Measurements from ENCODE around the gene CACHD1.

The CACHD1 gene

DNA sequence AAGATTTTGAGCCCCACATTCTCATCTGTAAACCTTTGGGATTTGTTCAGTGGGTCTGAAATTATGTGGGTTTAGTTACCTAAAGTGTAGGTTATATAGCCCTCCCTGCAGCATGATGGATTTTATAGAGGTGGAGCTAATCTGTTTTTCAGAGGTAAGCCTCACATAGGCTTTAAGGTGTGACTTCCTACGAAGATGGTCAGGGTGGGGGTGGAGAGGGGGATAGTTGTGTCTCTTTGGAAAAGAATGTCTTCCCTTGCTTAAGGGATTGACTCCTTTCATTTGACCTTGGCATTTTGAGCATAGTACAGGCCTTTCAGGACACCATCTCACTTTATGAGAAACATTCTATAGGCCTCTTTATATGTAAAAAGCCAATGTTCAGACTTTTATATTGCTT, 3.4 kb downstream of the CACHD1 start:
- no peak for DNase-seq (ENCODE audit: low read depth)

DNA sequence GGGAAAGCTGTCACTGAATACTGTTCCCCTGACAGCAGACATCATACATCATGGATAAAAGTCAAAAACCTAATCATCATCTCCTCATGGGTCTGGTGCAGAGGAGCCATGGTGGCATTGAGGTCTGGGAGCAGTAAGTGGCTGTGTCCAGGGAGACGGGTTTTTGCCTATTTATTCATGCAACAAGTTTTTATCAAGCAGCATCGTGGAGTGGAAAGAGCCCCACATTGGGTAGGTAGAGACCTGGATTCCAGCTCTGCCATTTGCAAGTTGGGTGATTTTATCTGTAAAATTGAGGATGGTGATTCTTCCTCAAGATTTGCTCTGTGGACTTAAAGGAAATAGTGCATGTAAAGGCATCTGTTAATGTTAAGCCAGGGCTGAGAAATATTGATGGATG, 4.2 kb downstream of the CACHD1 start:
- no peak for DNase-seq (ENCODE audit: low read depth)

- DNase-seq (ENCODE audit: low read depth), result no peak
Measured at GRCh38 chr1:64474665-64475439, 4.9 kb downstream of the CACHD1 start.

DNA sequence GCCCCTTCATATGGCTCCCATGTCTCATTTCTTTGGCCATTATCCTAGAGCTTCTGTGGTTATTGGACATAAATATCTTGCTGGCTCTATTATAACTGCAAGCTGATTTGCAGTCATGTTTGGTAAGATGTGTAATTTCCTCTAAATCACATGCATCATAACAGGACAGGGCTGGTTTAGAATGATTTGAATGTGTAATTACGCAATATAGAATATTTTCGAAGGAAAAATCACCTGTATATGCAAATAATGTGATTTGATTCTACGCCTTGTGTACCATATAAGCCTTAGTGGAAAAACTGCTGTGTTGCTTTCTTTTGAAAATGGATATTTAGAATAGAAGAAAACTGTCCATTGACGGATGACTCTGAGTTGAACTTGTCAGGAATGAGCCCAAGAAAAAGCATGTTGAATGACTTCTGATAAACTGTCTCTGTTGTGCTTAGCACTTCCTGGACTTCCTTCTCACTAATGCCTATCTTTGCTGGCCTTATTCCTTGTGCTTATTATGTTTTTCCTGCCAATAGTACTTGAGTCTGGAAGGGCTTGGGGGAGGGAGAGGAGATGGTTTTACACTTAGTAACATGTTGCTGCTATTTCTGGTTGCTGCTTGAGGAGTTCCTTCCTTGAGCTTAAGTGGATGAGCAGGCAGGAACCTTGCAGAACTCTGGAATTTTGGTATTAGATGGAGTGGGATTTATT, 6.5 kb downstream of the CACHD1 start:
- DNase-seq (ENCODE audit: low read depth), result no peak

DNA sequence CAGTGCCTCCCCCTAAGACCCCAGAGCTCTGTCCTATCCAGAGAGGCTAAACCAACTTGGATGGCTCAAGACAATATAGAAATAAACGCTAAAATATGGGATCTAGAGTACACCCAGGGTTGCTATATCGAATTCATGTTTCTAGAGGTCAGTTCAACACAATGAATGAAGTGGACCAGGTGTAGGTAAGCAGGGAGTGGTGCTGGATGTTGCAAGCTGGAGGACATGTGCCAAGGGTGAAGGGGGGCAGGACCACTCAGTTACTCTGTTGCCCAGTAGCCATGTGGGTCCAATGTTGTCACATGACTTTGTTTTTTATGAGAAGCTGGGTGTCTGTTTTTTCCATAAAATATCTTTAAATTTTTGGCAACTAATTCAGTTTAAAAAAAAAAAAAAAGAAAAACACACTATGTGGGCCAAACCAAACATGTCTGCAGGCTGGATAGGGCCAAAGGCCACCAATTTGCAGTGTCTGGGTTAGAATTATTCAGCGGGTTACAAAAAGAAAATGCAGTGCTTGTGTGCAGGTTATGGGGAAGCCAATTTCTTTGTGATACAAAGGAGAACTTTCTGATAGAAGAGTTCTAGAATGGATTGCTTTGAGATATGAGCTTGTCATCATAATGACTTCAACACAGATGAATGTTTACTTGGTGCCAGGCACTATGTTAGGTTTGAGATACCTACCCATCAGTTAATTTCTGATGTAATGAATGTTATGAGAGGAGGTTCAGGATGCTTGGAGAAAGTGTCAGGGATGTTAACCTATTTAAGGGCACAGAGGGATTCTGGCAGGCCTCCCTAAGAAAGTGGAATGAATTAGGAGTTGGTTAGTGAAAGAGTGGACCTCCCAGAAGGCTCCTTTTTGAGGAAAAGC, 8.9 kb downstream of the CACHD1 start:
- no peak for DNase-seq (ENCODE audit: low read depth)

DNA sequence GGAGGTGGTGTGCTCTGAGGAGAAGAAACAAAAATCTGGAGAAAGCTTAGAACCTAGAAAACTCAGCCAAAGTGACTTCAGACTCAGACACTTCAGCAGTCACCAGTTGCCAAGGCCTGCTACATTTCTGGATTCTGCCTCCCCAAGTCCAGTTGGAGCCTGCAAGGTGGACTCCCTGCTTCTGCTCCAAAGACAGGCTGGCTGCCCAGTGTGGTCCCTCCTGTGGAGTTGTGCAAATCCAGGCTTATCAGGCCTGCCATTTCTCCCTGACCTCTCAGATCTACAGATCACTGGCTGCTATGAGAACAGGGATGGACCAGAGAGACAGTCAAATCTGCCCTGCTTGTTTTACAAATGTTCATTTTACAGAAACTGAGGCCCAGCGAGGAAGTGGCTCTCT, 9.9 kb downstream of the CACHD1 start:
- DNase-seq (ENCODE audit: low read depth), result no peak

DNA sequence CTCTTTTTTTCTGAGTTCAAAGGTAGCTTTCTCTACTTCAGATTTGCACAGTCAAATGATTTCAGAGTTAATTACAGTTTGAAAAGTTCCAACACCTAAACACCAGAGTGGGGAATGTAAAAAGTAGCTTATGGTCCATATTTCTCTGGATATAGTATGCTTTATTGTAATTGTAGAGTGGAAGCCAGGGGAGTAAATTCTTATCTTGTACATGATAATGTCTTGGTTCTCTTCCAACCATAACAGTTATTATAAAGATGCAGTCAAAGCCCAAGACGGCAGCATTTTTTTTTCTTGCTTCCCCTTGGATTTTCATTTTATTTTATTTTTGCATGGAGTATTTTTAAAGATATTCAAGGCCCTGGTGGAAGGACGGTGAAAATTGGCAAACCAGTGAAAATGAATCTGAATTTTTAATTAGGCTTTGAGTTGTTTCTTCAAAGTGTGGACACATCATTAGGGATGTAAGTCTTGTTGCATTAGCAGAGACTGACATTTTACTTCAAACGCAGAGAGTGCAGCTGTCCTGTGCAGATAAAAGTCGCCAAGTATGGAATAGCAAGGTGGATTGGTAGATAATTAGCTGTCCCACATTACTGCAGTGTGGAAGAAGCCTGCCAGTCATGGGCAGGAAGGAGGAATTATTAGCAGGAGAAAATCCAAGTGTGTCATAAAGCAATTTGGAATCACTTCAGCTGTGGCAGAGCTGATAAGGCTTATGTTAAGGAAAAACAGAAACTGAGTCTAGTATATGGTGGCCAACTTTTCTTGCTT, 11.3 kb downstream of the CACHD1 start:
- no peak for DNase-seq (ENCODE audit: low read depth)

DNA sequence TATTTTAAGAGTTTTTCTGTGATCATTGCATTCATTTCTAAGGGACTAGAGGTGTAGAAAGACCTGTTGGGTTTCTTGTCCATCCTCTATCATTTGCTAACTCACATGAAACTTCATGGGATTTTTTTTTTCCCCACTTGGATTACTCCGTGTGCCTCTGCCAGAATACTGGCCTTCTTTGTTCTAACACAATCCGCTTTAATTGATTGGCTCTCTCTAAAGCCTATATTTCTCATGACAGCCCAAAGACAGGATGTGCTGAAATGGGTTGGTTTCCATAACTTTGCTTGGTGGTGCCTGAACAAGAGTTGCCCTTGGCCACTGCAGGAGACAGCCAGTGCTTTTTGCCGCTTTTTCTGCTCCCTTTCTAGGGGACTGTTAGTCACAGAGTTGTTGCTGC, 12.2 kb downstream of the CACHD1 start:
- DNase-seq (ENCODE audit: low read depth), result no peak

DNA sequence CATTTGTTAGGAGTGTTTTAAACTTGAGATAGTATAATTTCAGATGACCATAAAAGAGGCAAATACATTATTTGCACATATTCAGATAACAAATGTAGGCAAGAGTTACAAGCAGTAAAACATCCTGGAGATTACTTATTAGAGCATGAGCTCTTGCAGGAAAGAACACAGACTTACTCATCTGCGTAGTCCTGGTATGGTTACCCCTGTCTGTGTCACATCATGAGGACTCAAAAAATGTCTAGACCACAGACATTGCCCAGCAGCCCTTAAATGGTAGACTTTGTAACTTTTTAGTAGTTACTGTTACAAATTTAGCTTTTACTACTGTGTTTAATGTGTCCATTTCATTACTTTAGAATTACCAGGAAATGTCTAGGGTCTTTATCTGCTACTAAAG, 12.8 kb downstream of the CACHD1 start:
- no peak for DNase-seq (ENCODE audit: low read depth)

DNA sequence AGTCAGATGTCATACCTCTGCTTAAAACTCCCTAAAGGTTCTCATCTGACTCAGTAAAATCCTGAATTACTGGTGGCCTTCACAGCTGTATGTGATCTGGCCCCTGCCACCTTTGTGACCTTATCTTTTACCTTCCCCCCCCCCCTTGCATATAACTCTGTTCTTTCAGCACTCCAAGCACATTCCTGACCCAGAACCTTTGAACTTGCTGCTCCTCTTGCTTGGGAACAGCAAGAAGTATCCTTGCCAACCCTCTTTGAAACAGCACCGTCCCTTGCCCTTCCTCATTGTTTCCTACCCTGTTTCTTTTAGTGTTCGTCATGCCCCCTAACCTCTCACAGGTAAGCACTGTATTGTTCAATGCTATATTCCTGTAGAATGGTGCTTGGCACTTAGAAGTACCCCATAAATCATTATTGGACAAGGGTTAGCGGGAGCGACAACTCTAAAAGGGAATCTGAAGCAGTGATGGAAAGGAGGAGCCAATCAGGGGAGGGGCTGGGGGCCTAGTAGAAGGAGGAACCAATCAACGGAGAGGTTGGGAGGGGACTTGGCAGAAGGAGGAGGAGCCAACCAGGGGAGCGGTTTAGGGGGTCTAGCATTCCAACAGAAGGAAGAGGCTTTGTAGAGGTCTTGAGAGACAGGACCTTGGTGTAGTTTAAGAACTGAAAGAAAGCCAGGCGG, 13.9 kb downstream of the CACHD1 start:
- no peak for DNase-seq (ENCODE audit: low read depth)

DNA sequence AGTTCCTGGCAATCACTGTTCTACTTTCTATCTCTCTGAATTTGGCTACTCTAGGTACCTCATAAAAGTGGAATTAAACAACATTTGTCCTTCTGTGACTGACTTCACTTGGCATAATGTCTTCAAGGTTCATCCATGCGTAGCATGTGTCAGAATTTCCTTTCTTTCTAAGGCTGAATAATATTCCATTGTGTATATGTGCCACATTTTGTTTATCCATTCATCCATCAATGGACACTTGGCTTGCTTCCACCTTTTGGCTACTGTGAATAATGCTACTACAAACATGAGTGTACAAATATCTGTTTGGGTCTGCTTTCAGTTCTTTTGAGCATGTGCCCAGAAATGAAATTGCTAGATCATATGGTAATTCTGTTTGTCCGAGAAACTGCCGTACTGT, 14.7 kb downstream of the CACHD1 start:
- DNase-seq (ENCODE audit: low read depth), result no peak

GRCh38 chr1:64486193-64486592, 16.3 kb downstream of the CACHD1 start:
- DNase-seq (ENCODE audit: low read depth), result no peak

DNA sequence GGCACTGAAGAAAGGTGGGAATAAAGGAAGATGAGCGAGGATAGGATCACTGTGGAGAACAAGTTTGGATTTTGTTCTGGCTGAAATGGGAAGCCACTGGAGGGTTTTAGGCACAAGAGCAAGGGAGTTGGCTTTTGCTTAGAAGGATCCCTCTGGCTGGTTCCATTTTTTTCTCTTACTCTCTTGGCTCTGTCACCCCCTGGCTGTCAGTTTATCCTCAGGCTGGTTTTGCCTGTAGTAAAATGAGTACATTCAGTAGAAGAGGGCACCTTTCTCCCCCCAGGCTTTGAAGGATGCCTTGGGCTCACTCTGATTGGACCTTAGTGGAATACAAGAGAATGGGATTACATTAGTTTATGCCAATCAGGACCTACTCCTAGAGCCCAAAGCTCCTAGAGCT, 17.1 kb downstream of the CACHD1 start:
- DNase-seq (ENCODE audit: low read depth), result no peak

DNA sequence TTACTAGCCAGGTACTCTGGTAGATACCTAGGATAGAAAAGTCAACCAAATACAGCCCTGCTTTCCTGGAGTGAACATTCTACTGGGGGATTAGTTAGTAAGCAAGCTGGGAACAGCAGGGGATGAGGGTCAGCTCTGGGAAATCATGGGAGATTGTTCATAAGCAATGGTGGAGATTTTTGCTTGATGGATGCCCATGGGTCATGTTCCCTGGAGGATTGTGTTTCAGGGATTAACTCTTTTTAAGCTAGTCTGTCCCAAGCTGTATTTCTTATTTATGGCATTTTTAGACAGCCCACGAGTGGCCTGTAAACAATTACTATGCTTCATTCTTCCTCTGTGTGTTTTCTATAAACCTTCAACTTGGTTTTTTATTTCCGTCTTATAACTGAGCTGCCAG, 18.9 kb downstream of the CACHD1 start:
- DNase-seq (ENCODE audit: low read depth), result no peak

DNA sequence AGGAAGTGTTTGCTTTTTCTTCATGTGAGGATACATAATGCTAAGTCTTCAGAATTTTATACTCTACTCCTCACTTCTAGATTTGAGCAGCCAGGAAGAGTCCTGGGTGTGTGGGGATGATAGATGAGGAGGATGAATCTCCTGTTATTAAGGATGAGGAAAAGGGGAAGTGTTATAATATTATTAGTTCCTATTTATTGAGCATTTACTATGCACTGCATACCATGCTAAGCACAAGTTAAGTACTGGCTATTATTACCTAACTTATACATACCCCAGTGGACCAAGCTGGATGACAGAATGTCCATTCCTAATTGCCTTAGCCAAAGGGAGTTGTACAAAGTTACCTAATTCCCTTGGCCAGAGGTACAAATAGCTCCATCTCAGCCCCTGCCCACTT, 19.8 kb downstream of the CACHD1 start:
- no peak for DNase-seq (ENCODE audit: low read depth)

- no peak for DNase-seq (ENCODE audit: low read depth)
Measured at GRCh38 chr1:64490213-64490818, 20.4 kb downstream of the CACHD1 start.

GRCh38 chr1:64492424-64492823, 22.5 kb downstream of the CACHD1 start:
- no peak for DNase-seq (ENCODE audit: low read depth)

DNA sequence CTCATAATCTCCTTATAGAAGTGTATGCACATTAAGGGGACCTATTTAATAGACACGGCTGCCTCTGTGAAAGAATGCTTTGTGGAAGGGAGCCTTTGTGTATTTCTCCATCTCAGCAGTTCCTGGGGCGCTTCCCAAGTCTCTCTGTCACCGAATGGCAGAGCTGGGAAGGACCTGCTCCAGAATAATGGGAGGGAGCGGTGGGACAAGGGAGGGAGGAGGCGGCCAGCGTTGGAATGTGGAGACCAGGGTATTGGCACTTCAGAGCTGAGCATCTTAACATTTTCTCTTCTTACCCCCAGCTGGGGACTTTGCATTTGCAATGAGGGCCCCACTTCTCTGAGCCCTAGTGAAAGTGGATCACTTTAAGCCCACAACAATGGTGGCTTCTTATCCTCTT, 23.9 kb downstream of the CACHD1 start:
- DNase-seq (ENCODE audit: low read depth), result no peak

GRCh38 chr1:64494659-64495058, 24.7 kb downstream of the CACHD1 start:
- no peak for DNase-seq (ENCODE audit: low read depth)

- DNase-seq (ENCODE audit: low read depth), result no peak
Measured at GRCh38 chr1:64495878-64496277, 25.9 kb downstream of the CACHD1 start.

DNA sequence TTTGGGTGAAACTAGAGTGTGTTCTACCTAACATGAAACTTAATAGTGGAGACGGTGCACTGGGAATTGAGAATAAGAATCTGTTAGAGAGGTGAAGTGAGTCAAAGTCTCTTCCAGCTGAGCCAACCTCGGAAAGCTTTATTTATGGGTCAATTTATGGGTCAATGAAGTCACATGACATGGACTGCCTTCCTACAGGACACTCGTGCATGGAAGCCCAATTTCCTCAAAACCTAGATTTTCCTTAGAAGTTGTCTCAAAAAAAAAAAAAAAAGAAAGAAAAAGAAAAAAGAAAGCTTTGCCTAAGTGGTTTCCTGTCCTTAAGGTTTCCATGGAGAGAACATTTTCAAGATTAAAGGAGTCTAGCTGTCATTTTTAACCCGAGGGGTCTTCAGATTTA, 26.7 kb downstream of the CACHD1 start:
- DNase-seq (ENCODE audit: low read depth), result no peak
